ENCODE results near the gene PCK2.
A peak's percentile ranks its signal among the peaks of the same experiment; 100 is the strongest.
"Not testable (repeated sequence)": the region's sequence is repeated elsewhere in the genome, so short reads cannot be mapped to it uniquely, and the experiment has no call there.

PCK2 gene

DNA sequence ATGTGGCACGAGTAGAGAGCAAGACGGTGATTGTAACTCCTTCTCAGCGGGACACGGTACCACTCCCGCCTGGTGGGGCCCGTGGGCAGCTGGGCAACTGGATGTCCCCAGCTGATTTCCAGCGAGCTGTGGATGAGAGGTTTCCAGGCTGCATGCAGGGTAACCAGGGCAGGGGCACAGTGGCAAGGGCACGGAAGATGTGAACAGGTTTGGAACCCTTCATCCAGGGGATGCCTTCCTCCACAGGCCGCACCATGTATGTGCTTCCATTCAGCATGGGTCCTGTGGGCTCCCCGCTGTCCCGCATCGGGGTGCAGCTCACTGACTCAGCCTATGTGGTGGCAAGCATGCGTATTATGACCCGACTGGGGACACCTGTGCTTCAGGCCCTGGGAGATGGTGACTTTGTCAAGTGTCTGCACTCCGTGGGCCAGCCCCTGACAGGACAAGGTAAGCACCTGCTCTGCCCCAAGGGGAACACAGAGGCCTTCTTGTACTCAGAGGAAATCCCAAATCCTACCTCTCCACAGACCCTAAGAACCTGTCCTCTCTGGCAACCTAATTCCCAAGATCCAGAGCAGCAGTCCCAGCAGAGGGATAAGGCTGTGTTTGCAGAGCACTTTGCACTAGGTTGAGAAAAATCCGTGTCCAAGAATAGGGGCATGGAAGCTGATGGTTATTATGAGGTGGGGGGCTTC lies 4.3 kb downstream of the PCK2 start:
- no peak for DNase-seq

DNA sequence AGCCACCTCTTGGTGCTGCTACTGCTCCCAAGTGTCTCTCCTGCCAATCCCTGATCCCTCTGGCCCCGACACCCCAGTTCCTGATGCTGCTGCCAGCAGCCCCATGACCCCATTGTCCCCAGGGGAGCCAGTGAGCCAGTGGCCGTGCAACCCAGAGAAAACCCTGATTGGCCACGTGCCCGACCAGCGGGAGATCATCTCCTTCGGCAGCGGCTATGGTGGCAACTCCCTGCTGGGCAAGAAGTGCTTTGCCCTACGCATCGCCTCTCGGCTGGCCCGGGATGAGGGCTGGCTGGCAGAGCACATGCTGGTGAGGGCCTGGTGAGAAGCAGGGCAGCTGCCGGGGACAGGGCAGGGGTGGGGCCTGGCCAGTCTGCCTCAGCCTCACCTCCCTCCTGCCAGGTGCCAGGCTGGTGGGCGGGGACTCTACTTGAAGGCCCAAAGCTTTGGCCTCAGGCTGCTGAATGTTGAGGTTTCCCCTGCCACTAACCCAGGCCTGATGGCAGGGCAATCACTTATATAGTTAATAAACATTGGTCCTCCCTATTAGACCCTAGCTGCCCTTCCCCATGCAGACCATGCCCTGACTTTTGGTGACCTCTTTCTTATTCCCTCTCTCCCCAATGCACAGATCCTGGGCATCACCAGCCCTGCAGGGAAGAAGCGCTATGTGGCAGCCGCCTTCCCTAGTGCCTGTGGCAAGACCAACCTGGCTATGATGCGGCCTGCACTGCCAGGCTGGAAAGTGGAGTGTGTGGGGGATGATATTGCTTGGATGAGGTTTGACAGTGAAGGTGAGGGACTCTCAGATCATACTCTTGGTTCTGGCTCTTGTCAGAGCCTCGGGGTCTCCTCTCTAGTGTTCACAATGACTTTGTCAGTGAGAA lies 5.1 kb downstream of the PCK2 start:
- no peak for DNase-seq

DNA sequence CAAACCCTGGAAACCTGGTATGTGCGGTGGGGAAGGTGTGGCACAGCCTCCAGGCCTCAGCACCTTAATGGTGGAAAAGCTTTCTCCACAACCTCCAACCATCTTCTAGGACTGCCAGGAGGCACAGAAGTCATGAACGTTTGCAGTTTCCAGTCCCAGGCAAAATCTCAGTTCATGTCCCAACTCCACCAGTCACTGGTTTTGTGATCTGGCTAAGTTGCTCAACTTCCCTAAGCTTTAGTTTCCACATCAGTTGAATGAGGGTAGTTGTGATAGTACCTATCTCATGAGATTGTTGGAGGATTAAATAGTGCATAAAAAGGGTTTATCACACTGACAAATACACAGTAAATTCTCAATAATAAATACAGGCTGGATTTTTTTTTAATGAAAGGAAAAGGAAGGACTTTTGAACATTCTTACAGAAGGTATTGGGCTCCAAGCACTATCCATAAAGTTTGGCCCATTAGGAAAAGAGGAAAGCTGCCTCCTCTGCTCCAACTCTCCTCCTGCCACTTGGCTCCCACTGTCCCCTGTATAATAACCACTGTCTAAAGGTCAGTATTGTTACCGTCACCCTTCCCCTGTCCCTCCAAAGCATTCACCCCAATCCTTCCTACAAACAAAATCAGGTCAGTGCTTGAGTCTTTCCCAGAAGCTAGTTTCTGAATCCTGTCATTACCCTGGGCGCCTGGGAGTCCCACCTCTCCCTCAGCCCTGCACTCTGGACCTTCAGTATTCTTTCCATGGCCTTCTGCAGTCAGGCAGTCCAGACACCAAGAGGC lies 6.3 kb downstream of the PCK2 start:
- no peak for DNase-seq

DNA sequence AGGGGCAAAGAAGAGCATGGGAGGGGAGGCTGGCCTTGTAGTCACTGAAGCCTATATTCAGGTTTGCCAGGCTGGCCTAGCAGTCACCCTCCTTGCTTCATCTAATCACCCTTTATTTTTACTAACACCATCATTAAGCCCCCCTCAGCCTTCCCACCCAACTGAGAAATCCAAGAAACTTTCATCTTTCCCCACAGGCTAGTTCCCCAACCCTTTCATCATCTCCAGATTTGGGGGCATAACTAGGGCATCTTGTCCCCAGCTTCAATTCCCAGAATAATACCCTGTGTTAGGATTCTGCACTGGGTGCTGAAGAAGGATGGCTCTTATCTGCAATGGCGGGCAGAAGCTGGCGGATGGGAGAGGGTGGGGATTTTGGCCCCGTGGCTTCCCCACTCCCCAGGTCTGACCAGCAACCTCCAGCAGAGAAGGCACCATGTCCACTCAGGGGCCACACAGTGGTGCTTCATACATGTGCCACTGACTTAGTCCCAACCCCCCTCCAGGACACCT lies 6.9 kb downstream of the PCK2 start:
- no peak for DNase-seq

DNA sequence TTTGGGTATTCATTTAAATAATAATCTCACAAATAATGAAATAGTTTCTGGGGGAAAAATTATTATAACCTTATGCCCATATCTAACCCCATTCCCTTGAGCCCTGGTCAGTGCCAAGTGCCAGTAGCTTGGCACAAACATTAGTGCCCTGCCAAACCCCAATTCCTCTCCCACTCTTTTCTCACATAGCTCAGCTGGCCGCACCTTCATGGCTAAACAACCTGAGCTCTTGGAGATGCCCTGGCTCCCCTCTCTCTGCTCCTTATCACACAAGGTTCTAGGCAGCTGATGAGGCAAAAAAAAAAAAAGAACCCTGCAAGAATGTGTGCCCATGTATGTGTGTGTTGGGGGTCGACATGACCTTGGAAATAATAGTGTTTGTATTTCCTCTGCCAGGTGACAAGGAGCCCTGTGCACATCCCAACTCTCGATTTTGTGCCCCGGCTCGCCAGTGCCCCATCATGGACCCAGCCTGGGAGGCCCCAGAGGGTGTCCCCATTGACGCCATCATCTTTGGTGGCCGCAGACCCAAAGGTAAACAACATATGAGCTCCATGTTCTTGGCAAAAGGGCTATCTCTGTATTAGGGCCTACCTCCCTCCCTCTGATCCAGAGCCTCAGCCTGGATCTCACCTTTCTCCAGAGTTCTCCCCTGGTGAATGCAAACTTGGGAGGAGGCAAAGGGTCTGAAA lies 8.4 kb downstream of the PCK2 start:
- no peak for DNase-seq

DNA sequence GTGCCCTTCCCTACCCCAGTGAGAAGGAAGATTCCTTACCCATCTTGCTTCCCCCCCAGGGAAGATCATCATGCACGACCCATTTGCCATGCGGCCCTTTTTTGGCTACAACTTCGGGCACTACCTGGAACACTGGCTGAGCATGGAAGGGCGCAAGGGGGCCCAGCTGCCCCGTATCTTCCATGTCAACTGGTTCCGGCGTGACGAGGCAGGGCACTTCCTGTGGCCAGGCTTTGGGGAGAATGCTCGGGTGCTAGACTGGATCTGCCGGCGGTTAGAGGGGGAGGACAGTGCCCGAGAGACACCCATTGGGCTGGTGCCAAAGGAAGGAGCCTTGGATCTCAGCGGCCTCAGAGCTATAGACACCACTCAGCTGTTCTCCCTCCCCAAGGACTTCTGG lies 9.3 kb downstream of the PCK2 start:
- DNase-seq = no peak

DNA sequence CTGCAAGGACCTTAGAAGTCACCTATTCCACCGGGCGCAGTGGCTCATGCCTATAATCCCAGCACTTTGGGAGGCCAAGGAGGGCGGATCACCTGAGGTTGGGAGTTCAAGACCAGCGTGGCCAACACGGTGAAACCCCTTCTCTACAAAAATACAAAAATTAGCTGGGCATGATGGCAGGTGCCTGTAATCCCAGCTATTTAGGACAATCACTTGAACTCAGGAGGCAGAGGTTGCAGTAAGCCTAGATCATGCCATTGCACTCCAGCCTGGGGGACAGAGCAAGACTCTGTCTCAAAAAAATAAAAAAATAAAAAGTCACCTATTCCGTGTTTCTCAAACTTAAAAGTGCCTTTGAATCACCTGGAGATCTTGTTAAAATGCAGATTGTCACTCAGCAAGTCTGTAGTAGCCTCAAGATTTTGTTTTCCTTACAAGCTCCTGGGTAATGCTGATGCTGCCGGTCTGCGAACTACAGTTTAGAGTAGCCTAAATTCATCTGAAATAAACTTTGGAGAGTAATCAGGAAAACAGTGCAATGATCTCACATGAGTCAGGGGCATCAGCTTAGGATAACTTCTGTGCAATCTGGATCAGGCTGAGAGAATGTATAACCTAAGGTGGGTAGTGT lies 11.6 kb downstream of the PCK2 start:
- DNase-seq = not testable (repeated sequence)

DNA sequence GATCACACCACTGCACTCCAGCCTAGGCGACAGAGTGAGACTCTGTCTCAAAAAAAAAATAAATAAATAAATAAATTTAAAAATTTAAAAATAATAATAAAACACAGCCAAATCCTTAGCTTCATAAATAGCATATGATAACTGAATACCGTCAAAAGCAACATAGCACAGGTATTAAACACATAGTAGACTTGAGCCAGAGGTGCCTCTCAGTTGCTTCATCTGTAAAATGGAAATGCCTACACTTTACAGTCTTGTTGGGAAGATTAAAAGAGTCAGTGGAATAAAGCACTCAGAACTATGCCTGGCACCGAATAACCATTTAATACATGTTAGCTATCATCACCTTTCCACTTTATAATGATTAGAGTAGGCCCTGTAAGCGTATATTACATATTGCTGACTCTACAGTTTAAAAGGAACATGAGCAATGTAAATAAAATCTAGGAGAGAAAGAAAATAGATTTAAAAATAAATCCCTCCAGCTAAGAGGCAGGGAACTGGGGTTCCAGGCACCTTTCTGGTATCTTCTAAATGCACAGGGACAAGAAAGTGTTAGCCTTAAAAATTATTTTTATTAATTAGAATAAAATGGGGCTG lies 12.7 kb downstream of the PCK2 start:
- no peak for DNase-seq

DNA sequence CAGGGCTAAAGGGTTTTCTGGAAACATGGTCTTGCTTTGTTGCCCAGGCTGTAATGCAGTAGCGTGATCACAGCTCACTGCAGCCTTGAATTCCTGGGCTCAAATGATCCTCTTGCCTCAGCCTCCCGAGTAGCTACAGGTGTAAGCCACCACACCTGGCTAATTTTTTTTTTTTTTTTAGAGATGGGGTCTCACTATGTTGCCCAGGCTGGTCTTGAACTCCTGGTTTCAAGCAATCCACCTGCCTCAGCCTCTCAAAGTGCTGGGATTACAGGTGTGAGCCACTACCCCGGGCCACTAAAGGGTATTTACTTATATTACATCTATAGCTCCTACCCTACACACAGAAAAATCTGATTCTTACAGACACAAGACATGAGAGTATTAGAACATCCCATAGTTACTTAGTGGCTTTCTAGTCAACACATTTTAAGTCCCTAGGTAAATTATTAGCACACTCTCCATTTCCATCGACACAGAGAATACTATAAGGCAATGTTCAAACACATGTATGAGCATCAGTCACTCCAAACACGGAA lies 14.3 kb downstream of the PCK2 start:
- DNase-seq = no peak

DNA sequence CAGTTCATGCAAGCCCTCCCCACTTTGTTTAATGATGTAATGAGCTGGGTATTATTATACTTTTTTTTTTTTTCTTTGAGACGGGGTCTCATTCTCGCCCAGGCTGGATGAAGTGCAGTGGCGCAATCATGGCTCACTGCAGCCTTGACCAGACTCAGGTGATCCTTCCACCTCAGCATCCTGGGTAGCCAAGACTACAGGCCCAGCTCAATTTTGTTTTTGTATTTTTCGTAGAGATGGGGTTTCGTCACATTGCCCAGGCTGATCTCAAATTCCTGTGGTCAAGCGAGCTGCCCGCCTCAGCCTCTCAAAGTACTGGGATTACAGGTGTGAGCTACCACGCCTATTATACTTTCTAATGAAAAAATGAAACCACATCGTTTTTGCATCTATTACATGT lies 15.9 kb downstream of the PCK2 start:
- DNase-seq = no peak

DNA sequence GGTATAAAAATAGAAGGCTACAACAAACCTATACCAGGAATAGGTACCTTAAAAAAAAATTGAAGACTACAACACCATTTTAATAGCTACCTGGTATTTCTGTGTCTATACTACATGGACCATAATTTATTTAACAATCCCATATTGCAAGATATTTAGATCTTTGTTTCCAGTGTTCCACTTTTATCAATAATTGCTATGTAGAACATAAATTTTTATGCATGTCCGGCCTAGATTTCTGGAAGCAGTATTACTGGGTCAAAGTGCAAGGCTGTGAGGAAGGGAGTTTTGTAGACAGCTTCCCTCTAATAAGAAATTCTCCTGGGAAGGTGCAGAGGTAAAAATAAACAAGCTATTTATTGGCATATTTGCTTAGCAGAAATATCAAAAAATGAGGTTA lies 16.4 kb downstream of the PCK2 start:
- DNase-seq = no peak

DNA sequence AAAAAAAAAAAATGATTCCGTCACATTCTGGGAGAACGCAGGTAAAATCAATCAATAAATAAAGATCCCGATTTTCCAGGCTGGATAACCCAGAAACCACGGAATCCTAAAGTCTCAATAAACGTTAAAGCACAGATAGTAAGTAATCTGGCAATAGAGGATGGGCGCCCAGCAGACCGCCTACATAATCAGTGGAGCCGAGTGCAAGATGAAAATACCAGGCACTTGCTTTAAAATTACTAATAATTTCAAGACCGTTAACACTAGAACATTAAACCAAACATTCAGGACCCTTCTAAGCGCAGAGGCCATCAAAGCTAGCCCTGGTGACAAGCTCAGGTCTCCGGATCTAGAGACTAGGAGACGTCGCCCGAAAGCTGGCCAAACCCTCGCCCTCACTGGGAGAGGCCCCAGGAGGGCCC lies 19.3 kb downstream of the PCK2 start:
- no peak for DNase-seq

DNA sequence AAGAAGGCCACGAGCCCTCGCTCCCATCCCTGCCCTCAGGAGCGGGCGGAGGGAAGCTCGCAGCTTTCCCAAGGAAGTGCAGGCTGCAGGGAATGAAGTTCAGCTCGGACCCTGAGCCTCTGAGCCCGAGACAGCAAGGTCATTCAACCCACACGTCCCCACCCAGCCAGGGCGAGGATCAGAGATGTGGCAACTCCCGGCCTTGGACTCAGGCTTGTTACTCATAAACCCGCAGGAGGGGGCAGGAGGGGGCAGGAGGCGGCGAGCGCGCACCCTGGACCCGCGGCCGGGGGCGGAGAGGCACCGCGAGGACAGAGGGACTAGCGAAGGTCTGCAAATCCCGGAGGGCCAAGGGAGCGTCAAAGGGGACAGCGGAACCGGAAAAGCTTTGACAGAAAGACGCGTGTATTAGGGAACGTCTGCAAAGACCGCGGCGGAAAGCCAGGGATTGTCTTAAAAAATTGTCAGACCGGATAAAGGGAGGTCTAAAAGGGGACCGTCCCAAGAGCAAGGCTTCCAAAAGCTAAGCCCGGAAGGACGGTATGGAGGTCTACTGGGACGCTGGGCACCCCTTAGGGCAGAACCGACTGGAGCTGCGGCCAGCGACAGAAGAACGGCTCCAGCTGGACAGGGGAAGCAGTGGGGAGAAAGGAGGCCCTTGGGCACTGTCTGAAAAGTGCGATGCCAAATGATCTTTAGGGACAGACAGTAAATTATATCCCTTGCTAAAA lies 19.9 kb downstream of the PCK2 start:
- DNase-seq = peak; percentile 61 to 64

DNA sequence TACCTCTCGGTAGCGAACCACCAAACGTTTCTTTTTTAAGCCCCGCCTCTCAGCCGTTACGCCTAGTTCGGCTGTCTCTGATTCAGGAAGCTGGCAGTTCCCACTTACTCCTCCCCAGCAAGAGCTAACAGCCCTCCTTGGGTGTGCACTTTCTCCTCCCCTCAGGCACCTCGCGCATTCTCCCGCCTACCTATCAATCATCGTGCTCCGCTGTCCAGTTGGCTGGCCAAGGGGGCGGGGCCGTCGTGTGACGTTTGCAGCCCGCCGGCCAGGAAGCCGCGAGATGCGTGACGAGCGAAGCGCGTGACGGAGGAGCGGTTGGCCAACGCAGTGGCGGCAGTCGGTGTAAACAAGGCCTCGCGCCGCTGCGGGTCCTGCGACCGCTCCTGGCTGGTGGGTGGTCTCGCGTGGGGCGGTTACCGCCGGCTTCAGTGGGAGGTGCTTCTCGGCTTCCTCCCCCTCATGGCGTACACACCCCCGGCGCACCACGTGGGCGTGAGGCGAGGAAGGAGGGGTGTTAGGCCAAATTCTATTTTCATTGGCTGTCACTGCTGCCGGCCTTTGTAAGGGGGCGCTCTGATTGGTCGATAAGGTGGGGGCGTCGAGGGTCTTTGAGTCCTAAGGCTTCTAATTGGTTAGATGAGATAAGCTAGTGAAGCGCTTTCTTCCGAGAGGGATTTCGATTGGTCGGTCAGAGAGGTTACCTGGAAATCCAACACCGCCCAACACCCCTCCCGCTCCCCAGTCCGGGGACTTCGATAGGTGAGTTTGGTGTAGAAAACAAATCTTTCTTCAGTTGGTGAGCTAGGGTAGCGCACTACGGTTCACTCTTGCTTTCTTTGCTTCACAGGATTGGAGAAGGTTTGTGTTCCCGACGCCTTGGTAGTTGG lies 20.7 kb downstream of the PCK2 start, which contains the start of the genes DCAF11 and NRL:
TSS of gene DCAF11 (plus strand) at position 246 of the 890 bp plus-strand sequence. CDS start 818 bp downstream, outside the sequence.
TSS of gene NRL (minus strand) at position 418 of the 890 bp plus-strand sequence. CDS start 32,101 bp downstream, outside the sequence.
- DNase-seq = peak; percentile 96 to 99

DNA sequence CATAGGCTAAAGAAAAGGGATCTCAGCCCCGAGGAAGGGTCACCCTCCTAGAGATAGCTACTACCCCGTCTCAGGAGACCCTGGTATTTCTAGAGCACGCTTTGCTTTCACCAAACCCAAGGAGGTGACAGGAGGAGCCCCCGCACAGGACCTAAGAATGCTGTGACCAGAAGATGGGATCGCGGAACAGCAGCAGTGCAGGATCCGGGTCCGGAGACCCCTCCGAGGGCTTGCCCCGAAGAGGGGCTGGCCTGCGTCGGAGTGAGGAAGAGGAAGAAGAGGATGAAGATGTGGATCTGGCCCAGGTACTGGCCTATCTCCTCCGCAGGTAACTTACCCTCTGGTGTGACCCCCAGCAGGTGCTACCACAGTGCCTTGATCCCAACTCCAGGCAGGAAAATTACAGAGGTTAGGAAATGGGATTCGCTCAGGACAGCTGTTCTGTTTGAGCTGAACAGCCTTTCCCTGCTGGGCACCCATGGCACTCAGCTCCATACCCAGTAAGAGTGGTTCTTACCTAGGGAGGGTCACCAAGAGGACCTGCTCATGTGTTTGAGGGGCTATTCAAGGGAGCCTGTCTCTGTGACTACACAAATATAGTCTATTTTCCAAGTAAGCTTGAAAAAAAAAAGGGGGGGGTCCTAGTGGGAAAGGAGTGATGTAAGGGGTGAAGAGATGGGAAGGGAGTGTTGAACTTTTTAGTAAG lies 21.5 kb downstream of the PCK2 start:
- DNase-seq = no peak

DNA sequence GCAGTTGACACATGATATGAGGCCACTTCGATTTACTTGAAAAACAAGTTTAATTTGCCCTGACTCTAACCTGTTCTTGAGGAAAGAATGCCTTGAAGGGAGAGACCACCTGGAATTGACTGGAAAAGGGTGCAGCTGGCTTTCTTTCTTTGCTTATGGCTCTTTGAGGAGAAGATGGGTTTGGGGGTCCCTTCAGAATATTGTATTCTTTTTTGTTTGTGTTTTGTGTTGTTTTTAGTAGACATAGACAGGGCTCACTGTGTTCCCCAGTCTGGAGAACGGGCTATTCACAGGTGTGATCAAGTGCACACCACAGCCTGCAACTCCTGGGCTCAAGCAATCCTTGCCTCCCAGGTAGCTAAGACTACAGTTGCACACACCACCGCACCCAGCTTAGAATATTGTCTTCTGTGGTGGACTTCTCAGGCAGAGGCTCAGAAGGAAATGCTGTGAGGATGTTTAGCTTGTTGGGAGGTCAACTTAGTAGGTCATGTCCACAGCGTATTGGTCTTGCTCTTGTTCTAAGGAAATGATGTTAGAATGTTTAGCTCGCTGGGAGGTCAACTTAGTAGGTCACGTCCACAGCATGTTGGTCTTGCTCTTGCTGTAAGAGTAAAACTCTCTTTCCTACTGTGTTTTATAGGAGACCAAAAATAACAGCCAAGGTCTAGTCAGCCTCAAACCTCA lies 22.2 kb downstream of the PCK2 start:
- DNase-seq = no peak

DNA sequence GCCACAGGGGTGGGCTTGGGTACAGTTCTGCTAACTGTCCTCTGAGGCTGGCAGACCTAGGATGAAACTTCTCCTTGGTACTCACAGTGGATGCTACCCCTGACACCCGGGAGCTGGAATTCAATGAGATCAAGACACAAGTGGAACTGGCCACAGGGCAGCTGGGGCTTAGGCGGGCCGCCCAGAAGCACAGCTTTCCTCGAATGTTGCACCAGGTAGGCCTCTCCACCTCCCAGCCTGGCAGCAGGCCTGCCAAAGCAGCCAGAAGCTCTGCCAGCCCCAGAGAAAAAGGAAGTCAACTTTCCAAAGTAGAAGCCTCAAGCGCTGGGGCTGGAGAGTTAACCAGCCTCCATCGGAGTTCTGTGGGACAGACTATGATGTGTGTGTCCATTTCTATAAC lies 23.1 kb downstream of the PCK2 start:
- no peak for DNase-seq

DNA sequence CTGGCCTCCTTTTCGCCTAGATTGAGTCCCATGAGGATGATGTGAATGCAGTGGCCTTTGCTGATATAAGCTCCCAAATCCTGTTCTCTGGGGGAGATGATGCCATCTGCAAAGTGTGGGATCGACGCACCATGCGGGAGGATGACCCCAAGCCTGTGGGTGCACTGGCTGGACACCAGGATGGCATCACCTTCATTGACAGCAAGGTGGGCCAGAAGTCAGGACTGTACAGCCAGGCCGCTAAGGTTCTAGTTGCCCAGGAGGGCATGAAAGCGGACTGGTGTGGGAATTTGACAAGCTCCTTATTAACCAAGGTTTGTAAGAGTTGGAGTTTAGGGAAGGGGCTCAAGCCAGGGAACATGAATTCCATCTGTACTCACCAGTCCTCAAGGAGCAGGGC lies 25.6 kb downstream of the PCK2 start:
- DNase-seq = no peak
